ENCODE measurements around the gene SOX8.

SOX8 gene

DNA sequence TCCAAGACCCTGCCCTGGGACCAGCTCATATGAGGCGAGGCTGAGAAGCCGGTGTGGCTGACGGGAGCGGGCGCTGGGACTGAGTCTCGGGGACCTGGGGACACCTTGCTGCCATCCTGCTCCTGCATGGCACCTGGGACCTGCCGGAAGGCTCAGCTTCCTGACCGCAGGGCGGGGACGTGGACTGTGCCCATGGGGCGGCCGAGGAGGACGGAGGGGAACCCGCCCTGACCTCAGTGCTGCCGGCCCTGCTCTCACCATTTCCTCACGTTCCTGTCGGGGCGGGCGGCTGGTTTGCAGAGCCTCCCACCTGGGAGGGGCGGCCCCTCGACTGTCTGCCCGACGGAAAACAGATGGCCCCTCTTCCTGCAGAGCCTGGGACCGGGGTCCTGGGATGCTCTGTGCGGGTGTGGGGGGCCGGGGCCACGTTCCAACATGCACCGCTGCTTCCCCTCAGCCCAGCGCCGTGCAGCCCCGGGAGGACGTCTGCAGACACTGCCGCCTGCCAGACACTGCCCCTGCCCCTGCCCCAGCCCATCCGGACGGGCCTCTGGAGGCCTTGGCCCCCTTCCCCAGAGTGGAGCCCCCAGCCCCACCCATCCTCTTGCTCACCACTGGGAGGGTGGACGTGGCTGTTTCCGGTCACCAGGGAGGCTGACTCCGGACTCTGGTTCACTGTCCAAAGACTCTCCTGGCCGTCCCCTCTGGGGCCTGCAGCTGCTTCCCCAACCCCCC lies 47.1 kb downstream of the SOX8 start:
- FAIRE-seq: no peak

DNA sequence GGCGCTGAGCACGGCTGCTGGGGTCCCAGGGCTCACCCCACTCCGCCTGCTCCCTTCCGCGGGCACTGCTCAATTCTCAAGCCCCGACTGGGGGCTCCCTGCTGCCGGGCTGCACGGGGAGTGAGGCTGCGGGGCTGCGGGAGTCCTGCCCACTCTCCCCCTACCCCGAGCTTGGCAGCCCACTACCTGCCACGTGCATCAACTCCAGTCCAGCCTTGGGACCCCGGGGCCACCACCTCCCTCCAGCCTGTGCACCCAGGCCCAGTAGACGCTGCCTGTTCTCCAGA lies 47.6 kb downstream of the SOX8 start:
- no peak for FAIRE-seq

DNA sequence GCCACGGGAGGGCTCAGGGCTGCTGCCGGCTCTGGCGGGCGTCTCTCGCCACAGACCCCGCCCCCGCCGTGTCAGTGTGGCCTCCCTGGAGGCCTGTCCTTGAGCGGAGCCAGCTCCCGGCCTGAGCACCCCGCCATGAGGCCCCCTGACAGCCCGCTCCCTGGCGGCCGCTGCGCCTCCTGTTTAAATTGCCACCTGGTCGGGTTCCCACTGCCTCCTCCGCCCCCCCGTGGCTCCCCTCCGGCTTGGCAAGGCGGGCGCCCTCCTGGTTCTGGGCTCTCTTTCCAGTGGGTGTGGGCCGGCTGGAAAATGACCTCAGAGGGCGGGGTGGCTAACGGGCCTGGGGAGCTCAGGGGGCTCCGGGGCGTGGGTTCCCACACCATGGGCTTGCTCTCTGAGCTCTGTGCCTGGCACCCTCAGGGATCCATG lies 48.9 kb downstream of the SOX8 start:
- no peak for FAIRE-seq

- FAIRE-seq: no peak
These were observed 50.1 kb downstream of the SOX8 start for GRCh38 chr16:1031666-1032065.

GRCh38 chr16:1032607-1033006 lies 51.0 kb downstream of the SOX8 start:
- no peak for FAIRE-seq

GRCh38 chr16:1033128-1033679 lies 51.6 kb downstream of the SOX8 start:
- no peak for FAIRE-seq

DNA sequence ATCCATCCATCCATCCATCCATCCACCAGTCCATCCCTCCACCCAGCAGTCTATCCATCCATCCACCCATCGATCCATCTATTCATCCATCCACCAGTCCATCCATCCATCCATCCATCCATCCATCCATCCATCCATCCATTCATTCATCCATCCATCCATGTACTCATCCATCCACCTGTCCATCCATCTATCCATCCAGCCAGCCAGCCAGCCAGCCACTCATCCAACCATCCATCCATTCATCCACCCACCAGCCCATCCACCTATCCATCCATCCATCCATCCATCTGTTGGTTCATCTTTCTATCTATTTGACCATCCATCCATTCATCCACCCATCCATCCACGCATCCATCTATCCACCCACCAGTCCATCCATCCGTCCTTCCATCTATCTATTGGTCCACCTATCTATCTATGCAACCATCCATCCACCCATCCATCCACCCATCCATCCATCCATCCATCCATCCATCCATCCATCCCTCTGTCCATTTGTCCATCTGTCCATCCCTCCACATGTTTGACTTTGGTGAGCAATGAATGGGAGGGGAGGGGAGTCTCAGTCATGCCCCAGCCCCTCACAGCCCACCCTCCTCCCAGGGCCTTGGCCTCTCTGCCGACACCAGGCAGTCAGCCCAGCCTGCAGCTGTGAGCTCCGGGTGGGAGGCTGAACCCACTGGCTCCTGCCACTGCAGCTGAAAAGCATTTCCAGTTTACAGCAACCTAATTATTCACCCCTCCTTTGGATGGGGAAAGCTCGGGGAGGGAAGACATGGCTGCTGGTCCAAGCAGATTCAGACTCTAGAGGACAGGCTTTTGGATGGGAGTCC lies 52.9 kb downstream of the SOX8 start:
- FAIRE-seq: no peak

- FAIRE-seq: no peak
These were observed 53.5 kb downstream of the SOX8 start for GRCh38 chr16:1035066-1035415.

DNA sequence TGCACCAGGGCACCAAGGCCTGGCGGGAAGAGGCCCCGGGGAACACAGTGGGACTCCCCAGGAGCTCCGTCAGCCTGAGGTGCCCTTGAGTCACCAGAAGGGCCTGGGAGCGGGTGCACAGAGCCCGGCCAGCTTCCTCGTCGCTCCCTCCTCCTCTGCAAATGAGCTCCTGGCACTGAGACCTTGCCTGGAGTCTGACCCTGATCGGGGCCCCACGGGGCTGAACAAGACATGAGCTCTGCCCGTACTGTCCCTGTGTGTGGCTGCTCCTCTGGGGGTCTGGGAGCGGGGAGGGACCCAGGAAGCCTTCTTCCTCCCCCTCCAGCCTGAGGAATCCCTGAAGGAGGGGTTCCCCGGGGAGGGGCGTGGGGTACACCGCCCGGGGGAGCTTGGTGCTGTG lies 54.6 kb downstream of the SOX8 start:
- no peak for FAIRE-seq
